Caco-2 (cell line): ENCODE results near the gene PDE3B. TPM values are rescaled to one million over a fixed set of nuclear protein-coding genes. Genes with fewer than 3 reads are reported as not detected.

Experiments
- BruUV-seq: library from RNA; stranded (reverse); fragments of 400-500 nt; replicated peaks from 2 replicates; lab custom pipeline; 2021; lab: Mats Ljungman, UMichigan
- CTCF ChIA-PET: fragments of 300-600 bp; sonication (Branson Sonifier 250); formaldehyde crosslinking; loops from one replicate; lab custom pipeline; 2022; ENCODE audit warnings: antibody characterized with exemption; lab: Charles Lee
- POLR2A ChIA-PET: fragments of 300-600 bp; sonication (Branson Sonifier 250); formaldehyde crosslinking; loops from one replicate; lab custom pipeline; 2022; ENCODE audit warnings: antibody characterized with exemption; lab: Charles Lee
- DNase-seq, 2 experiments: peaks; one replicate each; pipeline versions ENCODE4 v3.0.0 to v3.0.0-alpha.2; 2020 to 2022
- H3K27me3 ChIP-seq: replicated peaks from 2 replicates; pipeline ENCODE4 v1.6.0; 2011; ENCODE audit warnings: low read length; ENCODE audit not compliant: control insufficient read depth, insufficient read depth
- H3K36me3 ChIP-seq: 2 replicates; pipeline ENCODE4 v1.5.1; 2011; ENCODE audit warnings: low read length; ENCODE audit not compliant: control insufficient read depth, insufficient read depth
- H3K4me1 ChIP-seq: fragments of 250-450 bp; sonication (Bioruptor Pico); 2 replicates; pipeline ENCODE4 v1.5.1; 2020; ENCODE audit warnings: mild to moderate bottlenecking
- H3K4me3 ChIP-seq: 2 replicates; pipeline ENCODE4 v1.5.1; 2011; ENCODE audit warnings: low read depth, mild to moderate bottlenecking, control low read depth, low read length
- H3K9me3 ChIP-seq: fragments of 250-450 bp; sonication (Bioruptor Pico); 2 replicates; pipeline ENCODE4 v1.5.1; 2020; ENCODE audit warnings: mild to moderate bottlenecking, moderate library complexity
- H3K27ac Mint-ChIP-seq: one replicate; pipeline ENCODE4 v1.8.0; 2022; ENCODE audit warnings: mixed read lengths; ENCODE audit not compliant: unreplicated experiment
- H3K27me3 Mint-ChIP-seq: one replicate; pipeline ENCODE4 v1.8.0; 2022; ENCODE audit warnings: mixed read lengths; ENCODE audit not compliant: insufficient read depth, unreplicated experiment
- H3K36me3 Mint-ChIP-seq: one replicate; pipeline ENCODE4 v1.8.0; 2022; ENCODE audit warnings: mild to moderate bottlenecking, mixed read lengths; ENCODE audit not compliant: insufficient read depth, unreplicated experiment
- H3K4me1 Mint-ChIP-seq: one replicate; pipeline ENCODE4 v1.8.0; 2022; ENCODE audit warnings: low read depth, mixed read lengths; ENCODE audit not compliant: unreplicated experiment
- H3K4me3 Mint-ChIP-seq: one replicate; pipeline ENCODE4 v1.8.0; 2022; ENCODE audit warnings: mild to moderate bottlenecking, moderate library complexity, mixed read lengths; ENCODE audit not compliant: unreplicated experiment
- H3K9me3 Mint-ChIP-seq: one replicate; pipeline ENCODE4 v1.8.0; 2022; ENCODE audit warnings: mixed read lengths; ENCODE audit not compliant: unreplicated experiment
- CTCF ChIP-seq, 2 experiments: fragments of 200-600 bp in 1 of 2; IDR thresholded peaks; 1 replicate in 1 of 2; 2 replicates in 1 of 2; pipeline versions ENCODE4 v1.5.1 to v1.8.0; 2011 to 2022; ENCODE audit warnings: antibody characterized with exemption in 1 of 2, control low read depth in 1 of 2, inconsistent platforms in 1 of 2, low read depth in 1 of 2, low read length in 1 of 2, mild to moderate bottlenecking in 1 of 2, moderate library complexity in 1 of 2; ENCODE audit not compliant: insufficient read depth in 1 of 2, severe bottlenecking in 1 of 2, unreplicated experiment in 1 of 2
- intact Hi-C: fragments of 100-400 bp; cut with micrococcal nuclease; formaldehyde crosslinking; loops from one replicate; pipeline ENCODE4 v1.10.0; 2022; ENCODE audit not compliant: unreplicated experiment
- total RNA-seq: library from RNA; stranded (reverse); gene quantifications from 2 replicates; pipeline ENCODE4 v1.2.3, GENCODE V29; 2022

The PDE3B gene
- total RNA-seq, 1 experiment from 2014 or later = 21.8 TPM

DNA sequence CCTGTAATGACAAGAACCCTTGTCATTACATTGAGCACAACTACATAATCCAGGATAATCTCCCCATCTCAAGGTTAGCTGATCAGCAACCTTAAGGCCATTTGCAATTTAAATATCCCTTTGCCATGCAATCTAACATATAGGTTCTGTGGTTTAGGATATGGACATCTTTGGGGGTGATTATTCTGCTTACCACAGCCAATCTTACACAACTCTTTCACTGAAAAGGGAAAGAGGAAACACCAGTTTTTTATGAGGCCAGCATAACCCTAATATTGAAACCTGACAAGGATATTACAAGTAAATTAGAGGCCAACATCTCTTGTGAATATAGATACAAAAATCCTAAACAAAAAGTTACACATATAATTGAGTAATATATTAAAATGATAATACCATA, 169.9 kb downstream of the PDE3B start:
- peaks cover 2% of the 10 kb centered on the region; the same call in 1 of the 2 replicates for H3K4me1 ChIP-seq
- no peak overlapping the region for H3K4me3 Mint-ChIP-seq
- no peaks in the 10 kb centered on the region for H3K36me3 ChIP-seq
- no peak overlapping the region for H3K4me3 ChIP-seq
- intact Hi-C loops = no loop called here
- ChIA-PET POLR2A (no interaction called here), CTCF (no interaction called here)
- BruUV-seq = no TSS peak
- DNase-seq = no peak
- H3K9me3 ChIP-seq = no peaks in the 10 kb centered on the region
- H3K9me3 Mint-ChIP-seq = no peaks in the 10 kb centered on the region
- H3K27me3 Mint-ChIP-seq = no peaks in the 10 kb centered on the region
- H3K4me1 Mint-ChIP-seq = no peaks in the 10 kb centered on the region
- no peak for TF ChIP-seq CTCF (IDR thresholded peaks at IDR 0.05; ENCODE audit: insufficient read depth in 1 of 2, low read depth in 1 of 2, low read length in 1 of 2, severe bottlenecking in 1 of 2, unreplicated experiment in 1 of 2)
- no peak overlapping the region for H3K27ac Mint-ChIP-seq
- H3K27me3 ChIP-seq = no peaks in the 10 kb centered on the region
- peaks cover 4% of the 10 kb centered on the region for H3K36me3 Mint-ChIP-seq

GRCh38 chr11:14818779-14819178, 175.2 kb downstream of the PDE3B start:
- Histone ChIP-seq H3K4me1 (peaks cover 17% of the 10 kb centered on the region; the same call in 1 of the 2 replicates), H3K27me3 (no peaks in the 10 kb centered on the region), H3K36me3 (peaks cover 2% of the 10 kb centered on the region; the same call in 1 of the 2 replicates), H3K9me3 (no peaks in the 10 kb centered on the region), H3K4me3 (no peak overlapping the region)
- BruUV-seq = no TSS peak
- intact Hi-C loops = no loop called here
- Mint-ChIP-seq H3K27ac (no peak overlapping the region), H3K36me3 (peaks cover 5% of the 10 kb centered on the region), H3K4me1 (no peaks in the 10 kb centered on the region), H3K4me3 (no peak overlapping the region), H3K9me3 (no peaks in the 10 kb centered on the region), H3K27me3 (no peaks in the 10 kb centered on the region)
- DNase-seq = no peak
- ChIA-PET CTCF (no interaction called here), POLR2A (no interaction called here)
- TF ChIP-seq CTCF (IDR thresholded peaks at IDR 0.05; ENCODE audit: insufficient read depth in 1 of 2, low read depth in 1 of 2, low read length in 1 of 2, severe bottlenecking in 1 of 2, unreplicated experiment in 1 of 2) = no peak

DNA sequence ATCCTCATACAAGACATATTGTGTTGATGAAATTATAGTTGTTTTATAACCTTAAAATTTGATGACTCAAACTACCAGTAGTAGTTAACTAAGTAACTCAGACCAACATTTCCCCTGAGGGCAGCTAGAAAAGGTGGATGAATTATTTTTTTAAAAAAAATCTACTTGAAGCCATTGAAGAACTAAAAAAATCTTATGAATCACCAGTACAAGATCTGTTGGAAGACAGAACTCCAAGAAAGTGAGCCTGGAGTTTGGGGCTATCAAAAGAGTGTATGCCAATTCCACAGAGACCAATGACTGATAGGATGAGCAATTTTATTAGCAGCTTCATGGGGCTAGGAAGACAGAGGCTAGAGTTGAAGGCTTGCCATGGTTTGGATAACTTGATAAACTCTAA, 176.0 kb downstream of the PDE3B start:
- no peaks in the 10 kb centered on the region for H3K27me3 ChIP-seq
- Mint-ChIP-seq H3K4me1 (no peaks in the 10 kb centered on the region), H3K4me3 (no peak overlapping the region), H3K36me3 (peaks cover 5% of the 10 kb centered on the region), H3K9me3 (peaks cover 7% of the 10 kb centered on the region), H3K27me3 (no peaks in the 10 kb centered on the region), H3K27ac (no peak overlapping the region)
- no TSS peak for BruUV-seq
- no peak for DNase-seq
- no peaks in the 10 kb centered on the region for H3K9me3 ChIP-seq
- no peak overlapping the region for H3K4me3 ChIP-seq
- CTCF ChIA-PET = no interaction called here
- peaks cover 2% of the 10 kb centered on the region; the same call in 1 of the 2 replicates for H3K36me3 ChIP-seq
- POLR2A ChIA-PET = no interaction called here
- intact Hi-C loops = no loop called here
- peaks cover 17% of the 10 kb centered on the region; the same call in 1 of the 2 replicates for H3K4me1 ChIP-seq
- TF ChIP-seq CTCF (IDR thresholded peaks at IDR 0.05; ENCODE audit: insufficient read depth in 1 of 2, low read depth in 1 of 2, low read length in 1 of 2, severe bottlenecking in 1 of 2, unreplicated experiment in 1 of 2) = no peak
